ENCODE results near the gene KRTAP5-1. TPM values are rescaled to one million over a fixed set of nuclear protein-coding genes. Genes with fewer than 3 reads are reported as not detected.

The KRTAP5-1 gene
- total and polyA plus RNA-seq, 8 donors = 0.50 TPM; not detected in 7

DNA sequence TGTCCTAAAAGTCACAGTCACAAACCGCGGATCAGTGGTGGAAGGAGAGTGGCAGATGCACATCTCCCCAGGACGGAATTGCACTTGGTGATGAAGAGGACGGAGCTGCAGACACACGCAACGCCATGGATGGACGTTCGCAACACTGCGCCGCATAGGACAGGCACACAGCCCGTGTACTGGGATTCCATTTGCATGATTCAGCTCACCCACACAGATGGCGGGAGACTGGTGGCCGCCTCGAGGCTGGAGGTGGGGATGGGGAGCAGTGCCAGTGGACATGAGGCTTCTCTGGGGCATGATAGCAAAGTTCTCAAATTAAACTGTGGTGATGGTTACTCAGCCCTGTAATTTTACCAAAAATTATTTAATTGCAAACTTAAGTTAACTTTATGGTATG is 50.4 kb downstream of the KRTAP5-1 start:
- intact Hi-C loops (cut with DNase I; ENCODE audit: low total_unique reads) = no loop called here
- H3K27ac ChIP-seq = no peak overlapping the region
- peaks cover 46 to 75% (median 61%) of the 10 kb centered on the region in 4 donors for H3K4me1 ChIP-seq
- H3K27me3 ChIP-seq = no peaks in the 10 kb centered on the region
- peaks cover 0 to 34% (median 20%) of the 10 kb centered on the region in 4 donors for H3K36me3 ChIP-seq
- no peak overlapping the region for H3K4me3 ChIP-seq
- 82 to 90% (median 86%) methylated on average over 14 of the region's 14 CpGs for WGBS, 5 donors
- TF ChIP-seq, protein P1, sequence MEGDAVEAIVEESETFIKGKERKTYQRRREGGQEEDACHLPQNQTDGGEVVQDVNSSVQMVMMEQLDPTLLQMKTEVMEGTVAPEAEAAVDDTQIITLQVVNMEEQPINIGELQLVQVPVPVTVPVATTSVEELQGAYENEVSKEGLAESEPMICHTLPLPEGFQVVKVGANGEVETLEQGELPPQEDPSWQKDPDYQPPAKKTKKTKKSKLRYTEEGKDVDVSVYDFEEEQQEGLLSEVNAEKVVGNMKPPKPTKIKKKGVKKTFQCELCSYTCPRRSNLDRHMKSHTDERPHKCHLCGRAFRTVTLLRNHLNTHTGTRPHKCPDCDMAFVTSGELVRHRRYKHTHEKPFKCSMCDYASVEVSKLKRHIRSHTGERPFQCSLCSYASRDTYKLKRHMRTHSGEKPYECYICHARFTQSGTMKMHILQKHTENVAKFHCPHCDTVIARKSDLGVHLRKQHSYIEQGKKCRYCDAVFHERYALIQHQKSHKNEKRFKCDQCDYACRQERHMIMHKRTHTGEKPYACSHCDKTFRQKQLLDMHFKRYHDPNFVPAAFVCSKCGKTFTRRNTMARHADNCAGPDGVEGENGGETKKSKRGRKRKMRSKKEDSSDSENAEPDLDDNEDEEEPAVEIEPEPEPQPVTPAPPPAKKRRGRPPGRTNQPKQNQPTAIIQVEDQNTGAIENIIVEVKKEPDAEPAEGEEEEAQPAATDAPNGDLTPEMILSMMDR (IDR thresholded peaks at IDR 0.05) = no peak
- TF ChIP-seq EP300 (IDR thresholded peaks at IDR 0.05) (no peak), POLR2A (IDR thresholded peaks at IDR 0.05) (no peak), POLR2AphosphoS5 (IDR thresholded peaks at IDR 0.05) (no peak)
- no peak for DNase-seq
- H3K9me3 ChIP-seq = no peaks in the 10 kb centered on the region

Other genes with a start within 250 kb of the KRTAP5-1 start
- gene BRSK2, start 195.3 kb downstream of the KRTAP5-1 start, total RNA-seq = 1 to 10 TPM in 2 of 5 donors, not detected in 3; 1.8 TPM
- 1 to 10 TPM; 1.8 to 6.9 (median 3.2) TPM for gene BRSK2, start 195.3 kb downstream of the KRTAP5-1 start, polyA plus RNA-seq
- gene MOB2, start 98.5 kb downstream of the KRTAP5-1 start, total RNA-seq = 10 to 100 TPM; 11.3 to 40.6 (median 18.1) TPM
- gene MOB2, start 98.5 kb downstream of the KRTAP5-1 start, polyA plus RNA-seq = 10 to 100 TPM; 27.9 to 46.3 (median 37.3) TPM
- gene DUSP8, start 13.0 kb downstream of the KRTAP5-1 start, total RNA-seq = 10 to 100 TPM in 1 of 5 donors, 1 to 10 TPM in 3, under 1 TPM in 1; 0.58 to 31.6 (median 1.5) TPM
- 1 to 10 TPM; 2.4 to 2.9 (median 2.8) TPM for gene DUSP8, start 13.0 kb downstream of the KRTAP5-1 start, polyA plus RNA-seq
- not detected for gene KRTAP5-2, start 13.0 kb upstream of the KRTAP5-1 start, total RNA-seq
- gene KRTAP5-2, start 13.0 kb upstream of the KRTAP5-1 start, polyA plus RNA-seq = not detected
- gene KRTAP5-3, start 23.2 kb upstream of the KRTAP5-1 start, total RNA-seq = not detected
- not detected for gene KRTAP5-3, start 23.2 kb upstream of the KRTAP5-1 start, polyA plus RNA-seq
- not detected for gene KRTAP5-4, start 36.9 kb upstream of the KRTAP5-1 start, total RNA-seq
- gene KRTAP5-4, start 36.9 kb upstream of the KRTAP5-1 start, polyA plus RNA-seq = not detected
- not detected for gene KRTAP5-5, start 44.5 kb upstream of the KRTAP5-1 start, total RNA-seq
- gene KRTAP5-5, start 44.5 kb upstream of the KRTAP5-1 start, polyA plus RNA-seq = not detected
- gene KRTAP5-6, start 111.9 kb upstream of the KRTAP5-1 start, total RNA-seq = not detected
- gene KRTAP5-6, start 111.9 kb upstream of the KRTAP5-1 start, polyA plus RNA-seq = not detected
- under 1 TPM in 1 of 5 donors, not detected in 4; 0.72 TPM for gene IFITM10, start 165.3 kb upstream of the KRTAP5-1 start, total RNA-seq
- 1 to 10 TPM in 1 of 3 donors, under 1 TPM in 2; 0.19 to 1.1 (median 0.95) TPM for gene IFITM10, start 165.3 kb upstream of the KRTAP5-1 start, polyA plus RNA-seq
- 100 to 1,000 TPM; 115 to 590 (median 210) TPM for gene CTSD, start 178.6 kb upstream of the KRTAP5-1 start, total RNA-seq
- gene CTSD, start 178.6 kb upstream of the KRTAP5-1 start, polyA plus RNA-seq = 100 to 1,000 TPM; 173 to 538 (median 529) TPM
- gene SYT8, start 249.7 kb upstream of the KRTAP5-1 start, total RNA-seq = 10 to 100 TPM in 1 of 5 donors, 1 to 10 TPM in 1, under 1 TPM in 3; 0.72 to 13.4 (median 0.92) TPM
- gene SYT8, start 249.7 kb upstream of the KRTAP5-1 start, polyA plus RNA-seq = 10 to 100 TPM in 1 of 3 donors, 1 to 10 TPM in 2; 1.7 to 77.3 (median 3.7) TPM

All from stomach (tissue), 9 donors.